ENCODE measurements around the gene VWA7.
"Not testable (repeated sequence)": the region's sequence is repeated elsewhere in the genome, so short reads cannot be mapped to it uniquely, and the experiment has no call there.

Gene VWA7

GRCh38 chr6:31801031-31801927 lies 24.2 kb upstream of the VWA7 start:
- DNase-seq (ENCODE audit: low read depth): not testable (repeated sequence)

- DNase-seq (ENCODE audit: low read depth): no peak
These were observed 22.7 kb upstream of the VWA7 start for GRCh38 chr6:31799781-31800180.

- no peak for DNase-seq (ENCODE audit: low read depth)
These were observed 20.5 kb upstream of the VWA7 start for GRCh38 chr6:31797588-31797987.

GRCh38 chr6:31796993-31797385 lies 19.9 kb upstream of the VWA7 start:
- DNase-seq (ENCODE audit: low read depth): no peak

GRCh38 chr6:31795616-31796298 lies 18.6 kb upstream of the VWA7 start, which contains the start of gene VARS1:
Gene VARS1, minus strand, starts transcription at chr6:31795752. Its CDS starts 535 bp downstream, at chr6:31795217.
- peak; percentile 96 for DNase-seq (ENCODE audit: low read depth)

- no peak for DNase-seq (ENCODE audit: low read depth)
These were observed 17.9 kb upstream of the VWA7 start for GRCh38 chr6:31794866-31795615.

- peak; percentile 57 for DNase-seq (ENCODE audit: low read depth)
These were observed 17.3 kb upstream of the VWA7 start for GRCh38 chr6:31794294-31794865.

- DNase-seq (ENCODE audit: low read depth): not testable (repeated sequence)
These were observed 16.8 kb upstream of the VWA7 start for GRCh38 chr6:31793927-31794245.

GRCh38 chr6:31792761-31793171 lies 15.6 kb upstream of the VWA7 start:
- DNase-seq (ENCODE audit: low read depth): peak; percentile 93

- no peak for DNase-seq (ENCODE audit: low read depth)
These were observed 14.9 kb upstream of the VWA7 start for GRCh38 chr6:31792090-31792374.

- DNase-seq (ENCODE audit: low read depth): peak; percentile 75
These were observed 14.4 kb upstream of the VWA7 start for GRCh38 chr6:31791324-31792089.

- DNase-seq (ENCODE audit: low read depth): no peak
These were observed 8.3 kb upstream of the VWA7 start for GRCh38 chr6:31785475-31785874.

- no peak for DNase-seq (ENCODE audit: low read depth)
These were observed 7.2 kb upstream of the VWA7 start for GRCh38 chr6:31784098-31784925.

- DNase-seq (ENCODE audit: low read depth): no peak
These were observed 5.2 kb upstream of the VWA7 start for GRCh38 chr6:31782126-31782855.

GRCh38 chr6:31781244-31782125 lies 4.4 kb upstream of the VWA7 start:
- DNase-seq (ENCODE audit: low read depth): no peak

GRCh38 chr6:31780507-31781243 lies 3.5 kb upstream of the VWA7 start:
- DNase-seq (ENCODE audit: low read depth): no peak

GRCh38 chr6:31779908-31780307 lies 2.8 kb upstream of the VWA7 start:
- DNase-seq (ENCODE audit: low read depth): no peak

Data from ELR (cell line).